ENCODE measurements around the gene MAK.
"Not testable (repeated sequence)": the region's sequence is repeated elsewhere in the genome, so short reads cannot be mapped to it uniquely, and the experiment has no call there.

The MAK gene

GRCh38 chr6:10837995-10838793 lies at the start of gene MAK:
MAK (minus strand) TSS chr6:10838539; CDS start chr6:10830648, 7,891 bp downstream.
- no peak for TF ChIP-seq CTCF (IDR thresholded peaks at IDR 0.05; ENCODE audit: borderline replicate concordance, control extremely low read depth, extremely low read depth, insufficient read depth, missing control alignments)
- DNase-seq (ENCODE audit: low spot score): peak; percentile 98
- in situ Hi-C loops (cut with MboI; ENCODE audit: low sequenced_read_pairs, unreplicated experiment): no loop called here

GRCh38 chr6:10886691-10887502 lies 48.6 kb upstream of the MAK start, which contains the start of gene SYCP2L:
SYCP2L (plus strand) TSS chr6:10887052; CDS start chr6:10887127, 75 bp downstream.
- in situ Hi-C loops (cut with MboI; ENCODE audit: low sequenced_read_pairs, unreplicated experiment): no loop called here
- TF ChIP-seq CTCF (IDR thresholded peaks at IDR 0.05; ENCODE audit: borderline replicate concordance, control extremely low read depth, extremely low read depth, insufficient read depth, missing control alignments): peak; percentile 22
- peak; percentile 41 for DNase-seq (ENCODE audit: low spot score)

GRCh38 chr6:10886365-10886690 lies 48.0 kb upstream of the MAK start:
- in situ Hi-C loops (cut with MboI; ENCODE audit: low sequenced_read_pairs, unreplicated experiment); DNase-seq (ENCODE audit: low spot score): not testable (repeated sequence)

- no peak for TF ChIP-seq CTCF (IDR thresholded peaks at IDR 0.05; ENCODE audit: borderline replicate concordance, control extremely low read depth, extremely low read depth, insufficient read depth, missing control alignments)
- DNase-seq (ENCODE audit: low spot score): no peak
- in situ Hi-C loops (cut with MboI; ENCODE audit: low sequenced_read_pairs, unreplicated experiment): no loop called here
These were observed 46.1 kb upstream of the MAK start for GRCh38 chr6:10884245-10884972.

- TF ChIP-seq CTCF (IDR thresholded peaks at IDR 0.05; ENCODE audit: borderline replicate concordance, control extremely low read depth, extremely low read depth, insufficient read depth, missing control alignments): no peak
- DNase-seq (ENCODE audit: low spot score): no peak
- in situ Hi-C loops (cut with MboI; ENCODE audit: low sequenced_read_pairs, unreplicated experiment): no loop called here
These were observed 45.2 kb upstream of the MAK start for GRCh38 chr6:10883312-10884244.

- in situ Hi-C loops (cut with MboI; ENCODE audit: low sequenced_read_pairs, unreplicated experiment): no loop called here
- TF ChIP-seq CTCF (IDR thresholded peaks at IDR 0.05; ENCODE audit: borderline replicate concordance, control extremely low read depth, extremely low read depth, insufficient read depth, missing control alignments): no peak
- DNase-seq (ENCODE audit: low spot score): no peak
These were observed 44.4 kb upstream of the MAK start for GRCh38 chr6:10882657-10883171.

- DNase-seq (ENCODE audit: low spot score); in situ Hi-C loops (cut with MboI; ENCODE audit: low sequenced_read_pairs, unreplicated experiment): not testable (repeated sequence)
These were observed 43.9 kb upstream of the MAK start for GRCh38 chr6:10882253-10882630.

All from GM13976 (cell line).